ENCODE data around the gene UBE3D. TPM values are rescaled to one million over a fixed set of nuclear protein-coding genes. Genes with fewer than 3 reads are reported as not detected.

UBE3D gene
- total RNA-seq, 2 donors from 2014 or later, result 16.2 to 18.0 TPM

- Mint-ChIP-seq H3K36me3 (ENCODE audit: low read depth) (peaks cover 15% of the 10 kb centered on the region), H3K4me3 (no peak overlapping the region), H3K27ac (no peak overlapping the region), H3K9me3 (no peaks in the 10 kb centered on the region), H3K27me3 (ENCODE audit: insufficient read depth) (peaks cover 2% of the 10 kb centered on the region), H3K4me1 (peaks cover 7% of the 10 kb centered on the region)
- no peak for TF ChIP-seq CTCF (conservative IDR thresholded peaks at IDR 0.05)
- no peak overlapping the region for H3K27ac ChIP-seq (ENCODE audit: low read depth, low read length)
- no peaks in the 10 kb centered on the region for H3K9me3 ChIP-seq (ENCODE audit: control insufficient read depth, low read length)
- no peak for DNase-seq
- H3K4me3 ChIP-seq (ENCODE audit: low read length), result no peak overlapping the region
- no peaks in the 10 kb centered on the region for H3K36me3 ChIP-seq (ENCODE audit: control insufficient read depth, insufficient read depth, low read length)
- peaks cover 3% of the 10 kb centered on the region for H3K4me1 ChIP-seq (ENCODE audit: control insufficient read depth, insufficient read depth, low read length)
- 96 to 97% methylated on average over 5 of the region's 5 CpGs for WGBS, 2 experiments (ENCODE audit: insufficient coverage in 1 of 2, insufficient read length in 1 of 2)
- no peak overlapping the region for H3K9ac ChIP-seq (ENCODE audit: extremely low read depth, low read length, poor library complexity, severe bottlenecking)
- H3K27me3 ChIP-seq (ENCODE audit: control insufficient read depth, insufficient read depth, low read length, poor library complexity, severe bottlenecking), result no peaks in the 10 kb centered on the region
Observed at GRCh38 chr6:82889143-82889542, 176.5 kb downstream of the UBE3D start.

- H3K9me3 ChIP-seq (ENCODE audit: control insufficient read depth, low read length), result no peaks in the 10 kb centered on the region
- peaks cover 15% of the 10 kb centered on the region for H3K27me3 ChIP-seq (ENCODE audit: control insufficient read depth, insufficient read depth, low read length, poor library complexity, severe bottlenecking)
- H3K4me3 ChIP-seq (ENCODE audit: low read length), result no peak overlapping the region
- no peaks in the 10 kb centered on the region for H3K9me3 Mint-ChIP-seq
- H3K4me1 Mint-ChIP-seq, result peaks cover 3% of the 10 kb centered on the region
- no peaks in the 10 kb centered on the region for H3K36me3 ChIP-seq (ENCODE audit: control insufficient read depth, insufficient read depth, low read length)
- H3K27me3 Mint-ChIP-seq (ENCODE audit: insufficient read depth), result peaks cover 2% of the 10 kb centered on the region
- H3K9ac ChIP-seq (ENCODE audit: extremely low read depth, low read length, poor library complexity, severe bottlenecking), result no peak overlapping the region
- no peak overlapping the region for H3K4me3 Mint-ChIP-seq
- 90 to 100% methylated on average over 1 to 2 of the region's 2 CpGs for WGBS, 2 experiments (ENCODE audit: insufficient coverage in 1 of 2, insufficient read length in 1 of 2)
- TF ChIP-seq CTCF (conservative IDR thresholded peaks at IDR 0.05), result no peak
- no peaks in the 10 kb centered on the region for H3K4me1 ChIP-seq (ENCODE audit: control insufficient read depth, insufficient read depth, low read length)
- H3K27ac ChIP-seq (ENCODE audit: low read depth, low read length), result no peak overlapping the region
- H3K36me3 Mint-ChIP-seq (ENCODE audit: low read depth), result no peaks in the 10 kb centered on the region
- H3K27ac Mint-ChIP-seq, result no peak overlapping the region
- no peak for DNase-seq
Observed at GRCh38 chr6:82882363-82883023, 183.1 kb downstream of the UBE3D start.

- Mint-ChIP-seq H3K27me3 (ENCODE audit: insufficient read depth) (peaks cover 2% of the 10 kb centered on the region), H3K4me3 (no peak overlapping the region), H3K9me3 (no peaks in the 10 kb centered on the region), H3K27ac (no peak overlapping the region), H3K36me3 (ENCODE audit: low read depth) (no peaks in the 10 kb centered on the region), H3K4me1 (peaks cover 3% of the 10 kb centered on the region)
- no peak for DNase-seq
- H3K27ac ChIP-seq (ENCODE audit: low read depth, low read length), result no peak overlapping the region
- no peaks in the 10 kb centered on the region for H3K36me3 ChIP-seq (ENCODE audit: control insufficient read depth, insufficient read depth, low read length)
- 64% methylated on average over 1 of the region's 1 CpG; no CpG with 5 or more reads in 1 of the 2 experiments for WGBS, 2 experiments (ENCODE audit: insufficient coverage in 1 of 2, insufficient read length in 1 of 2)
- no peak overlapping the region for H3K9ac ChIP-seq (ENCODE audit: extremely low read depth, low read length, poor library complexity, severe bottlenecking)
- no peaks in the 10 kb centered on the region for H3K9me3 ChIP-seq (ENCODE audit: control insufficient read depth, low read length)
- no peak overlapping the region for H3K4me3 ChIP-seq (ENCODE audit: low read length)
- no peak for TF ChIP-seq CTCF (conservative IDR thresholded peaks at IDR 0.05)
- H3K4me1 ChIP-seq (ENCODE audit: control insufficient read depth, insufficient read depth, low read length), result no peaks in the 10 kb centered on the region
- peaks cover 15% of the 10 kb centered on the region for H3K27me3 ChIP-seq (ENCODE audit: control insufficient read depth, insufficient read depth, low read length, poor library complexity, severe bottlenecking)
Observed at GRCh38 chr6:82881519-82881918, 184.1 kb downstream of the UBE3D start.
